HG03354 (cell line): ENCODE results near the gene VAV2.
"Not testable (repeated sequence)": the region's sequence is repeated elsewhere in the genome, so short reads cannot be mapped to it uniquely, and the experiment has no call there.

Source experiments
- ATAC-seq: cut with Tn5 transposase; IDR thresholded peaks from one replicate; pipeline ENCODE4 v1.9.1; 2021; ENCODE audit warnings: mild to moderate bottlenecking; ENCODE audit not compliant: unreplicated experiment, poor library complexity, severe bottlenecking

Gene VAV2

DNA sequence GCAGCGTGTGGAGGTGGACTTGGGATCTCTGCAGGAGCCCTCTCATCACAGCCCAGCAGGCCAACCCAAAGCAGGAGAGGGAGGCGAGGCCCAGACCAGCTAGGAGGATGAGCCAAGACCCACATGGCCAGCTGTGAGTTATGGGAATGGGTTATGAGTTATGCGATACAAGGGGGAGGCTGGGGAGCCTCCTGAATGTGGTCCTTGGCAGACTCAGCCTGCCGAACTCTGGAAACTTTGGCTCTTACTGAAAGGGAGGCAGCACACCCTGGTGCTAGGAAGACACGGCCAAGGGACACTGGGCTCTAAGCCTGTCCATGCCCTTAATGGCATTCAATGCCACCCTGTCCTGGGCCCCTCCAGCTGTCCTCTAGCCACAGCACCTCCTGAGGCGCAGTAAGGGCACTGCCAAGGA, 7.7 kb upstream of the VAV2 start:
- ATAC-seq: no peak

DNA sequence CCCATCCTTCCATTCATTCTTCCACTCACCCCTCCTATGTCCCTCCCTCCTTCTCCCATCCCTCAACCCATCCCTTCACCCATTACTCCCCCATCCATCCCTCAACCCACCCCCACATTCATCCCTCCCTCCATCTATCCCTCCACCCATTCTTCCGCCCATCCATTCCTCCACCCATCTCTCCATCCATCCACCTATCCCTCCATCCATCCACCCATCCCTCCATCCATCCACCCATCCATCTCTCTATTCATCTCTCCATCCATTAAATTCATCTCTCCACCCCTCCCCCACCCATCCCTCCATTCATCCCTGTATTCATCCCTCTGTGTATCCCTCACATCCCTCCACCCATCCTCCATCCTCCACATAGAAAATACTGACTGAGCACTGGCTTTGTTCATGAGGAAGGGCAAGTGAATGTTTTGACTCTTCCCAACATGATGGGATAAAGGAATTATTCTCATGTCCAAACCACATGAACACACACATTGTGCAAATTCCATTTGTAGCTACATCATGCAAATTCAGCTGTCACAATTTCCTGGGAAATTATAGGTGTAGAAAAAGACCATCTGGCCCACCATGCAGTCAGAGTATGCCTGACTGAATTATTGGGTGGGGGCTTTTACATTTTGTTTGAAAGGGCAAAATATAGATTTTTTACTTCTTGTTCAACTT, 6.9 kb upstream of the VAV2 start:
- ATAC-seq: no peak

DNA sequence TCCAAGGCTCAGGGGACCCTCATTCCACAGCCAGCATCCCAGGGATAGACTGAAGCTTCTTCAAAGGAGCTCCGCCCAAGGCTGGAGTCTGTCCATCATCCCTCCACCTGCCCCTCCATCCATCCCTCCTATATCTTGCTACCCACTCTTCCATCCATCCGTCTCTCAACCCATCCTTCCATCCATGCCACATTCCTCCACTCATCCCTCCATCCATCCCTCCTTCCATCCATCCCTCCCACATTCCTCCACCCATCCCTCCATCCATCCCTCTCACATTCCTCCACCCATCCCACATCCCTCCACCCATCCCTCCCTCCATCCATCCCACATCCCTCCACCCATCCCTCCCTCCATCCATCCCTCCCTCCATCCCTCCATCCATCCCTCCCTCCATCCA, 5.5 kb upstream of the VAV2 start:
- ATAC-seq: no peak

DNA sequence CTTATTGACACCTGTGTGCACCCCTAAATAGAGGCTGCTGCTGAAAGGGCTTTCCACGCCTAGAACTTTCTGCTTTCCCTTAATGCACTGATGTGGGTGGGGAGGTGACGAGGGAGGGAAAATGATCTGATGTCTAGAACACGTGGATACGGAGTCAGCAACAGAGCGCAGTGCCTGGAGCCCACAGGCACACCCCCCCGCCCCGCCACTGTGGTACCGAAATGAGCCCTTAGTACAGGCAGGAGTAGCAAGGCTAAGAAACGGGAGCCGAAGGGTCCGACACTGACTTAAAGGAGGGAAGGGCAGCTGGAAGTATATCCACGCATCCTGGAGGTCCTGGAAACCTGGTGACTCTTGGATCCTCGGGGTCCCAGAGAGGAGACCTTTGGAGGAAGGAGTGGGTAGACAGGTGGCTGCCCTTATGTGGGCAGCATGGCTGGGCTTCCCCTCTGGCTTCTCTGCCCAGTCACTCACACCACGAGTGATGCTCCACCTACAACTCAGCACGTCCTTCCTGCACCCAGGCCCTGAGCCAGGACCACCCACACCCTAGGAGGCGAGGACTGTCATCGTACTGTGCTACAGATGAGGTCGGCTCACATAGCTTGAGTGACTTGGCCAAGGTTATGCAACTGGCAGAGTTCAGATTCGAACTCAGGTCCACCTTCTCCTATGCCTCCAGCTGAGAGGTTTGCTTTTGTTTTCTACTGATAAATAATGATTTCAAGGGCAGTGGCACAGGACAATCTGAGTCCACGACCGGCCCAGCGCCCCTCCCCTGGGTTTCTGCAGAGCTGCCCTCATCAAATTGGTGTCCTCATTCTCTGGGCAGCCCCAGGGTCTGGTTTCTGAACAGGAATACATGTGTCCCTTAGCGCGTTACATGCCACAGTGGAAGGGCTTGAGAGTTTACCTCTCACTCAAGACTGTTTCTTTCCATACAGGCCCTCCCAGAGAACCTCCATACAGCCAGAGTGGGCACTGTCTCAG, 4.7 kb upstream of the VAV2 start:
- ATAC-seq: no peak

DNA sequence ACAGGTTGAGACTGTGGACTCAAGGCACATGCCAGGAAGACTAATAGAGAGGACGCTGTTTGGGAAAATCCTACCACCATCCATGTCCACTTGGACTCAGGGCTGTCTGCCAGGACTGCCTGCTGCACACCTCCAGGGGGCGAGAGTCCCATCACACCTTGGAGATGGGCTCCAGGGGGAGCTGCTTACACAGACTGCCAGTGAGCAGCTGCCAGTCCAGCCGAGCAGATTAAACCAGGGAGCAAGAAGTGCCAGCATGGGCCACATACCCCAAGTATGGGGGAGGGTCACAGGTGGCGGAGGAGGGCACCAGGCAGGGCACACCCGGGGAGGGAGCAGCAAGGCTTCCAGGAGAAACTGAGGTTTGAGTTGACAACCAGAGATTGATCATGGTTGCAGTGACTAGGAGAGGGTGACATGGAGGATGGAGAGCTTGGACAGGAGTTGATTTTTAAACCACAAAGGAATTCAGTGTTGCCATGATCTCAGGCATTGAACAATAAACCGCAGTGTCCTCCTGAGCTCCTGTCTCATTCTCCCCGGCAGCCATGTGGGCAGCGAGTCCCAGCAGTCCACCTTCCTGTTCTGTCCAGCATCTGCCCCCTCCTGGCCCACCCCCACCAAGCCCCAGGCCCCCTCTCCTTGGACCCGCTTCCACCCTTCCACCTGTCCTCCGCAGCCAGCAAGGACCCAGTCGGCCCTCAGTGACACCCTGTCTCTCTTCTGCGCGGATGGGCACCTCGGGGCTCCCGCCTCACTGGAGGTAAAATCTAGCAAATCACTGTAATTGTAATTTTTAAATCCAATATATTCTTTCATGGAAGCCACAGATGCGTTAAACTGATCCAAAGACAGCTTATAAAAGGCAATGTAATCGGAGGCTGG, 3.1 kb upstream of the VAV2 start:
- no peak for ATAC-seq

DNA sequence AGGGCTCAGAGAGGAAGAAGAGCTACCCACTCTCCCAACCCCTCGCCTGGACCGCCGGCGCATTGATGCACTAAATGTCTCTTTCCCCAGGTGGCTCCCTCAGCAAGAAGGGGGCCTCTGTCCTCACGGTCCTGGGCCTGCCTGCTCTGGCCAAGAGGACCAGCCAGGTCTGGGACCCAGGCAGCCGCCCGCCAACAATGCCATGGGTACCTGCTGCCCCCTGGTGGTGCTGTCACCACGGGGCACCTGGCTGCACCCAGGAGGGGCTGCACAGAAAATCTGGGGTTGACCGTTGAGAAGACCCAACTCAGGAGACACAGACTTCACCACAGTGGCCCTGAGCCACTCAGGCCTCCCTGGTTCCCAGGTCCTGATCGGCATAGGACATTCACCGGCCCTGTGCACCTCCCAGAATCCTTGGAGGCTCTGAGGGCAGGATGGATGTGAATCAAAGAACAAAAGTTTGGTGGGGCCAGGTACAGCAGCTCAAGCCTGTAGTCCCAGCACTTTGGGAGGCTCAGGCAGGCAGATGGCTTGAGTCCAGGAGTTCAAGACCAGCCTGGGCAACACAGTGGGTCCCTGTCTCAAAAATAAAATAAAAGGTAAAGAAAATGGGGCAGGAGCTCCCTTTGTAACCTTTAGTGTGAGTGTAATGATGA, 2.4 kb upstream of the VAV2 start:
- no peak for ATAC-seq

DNA sequence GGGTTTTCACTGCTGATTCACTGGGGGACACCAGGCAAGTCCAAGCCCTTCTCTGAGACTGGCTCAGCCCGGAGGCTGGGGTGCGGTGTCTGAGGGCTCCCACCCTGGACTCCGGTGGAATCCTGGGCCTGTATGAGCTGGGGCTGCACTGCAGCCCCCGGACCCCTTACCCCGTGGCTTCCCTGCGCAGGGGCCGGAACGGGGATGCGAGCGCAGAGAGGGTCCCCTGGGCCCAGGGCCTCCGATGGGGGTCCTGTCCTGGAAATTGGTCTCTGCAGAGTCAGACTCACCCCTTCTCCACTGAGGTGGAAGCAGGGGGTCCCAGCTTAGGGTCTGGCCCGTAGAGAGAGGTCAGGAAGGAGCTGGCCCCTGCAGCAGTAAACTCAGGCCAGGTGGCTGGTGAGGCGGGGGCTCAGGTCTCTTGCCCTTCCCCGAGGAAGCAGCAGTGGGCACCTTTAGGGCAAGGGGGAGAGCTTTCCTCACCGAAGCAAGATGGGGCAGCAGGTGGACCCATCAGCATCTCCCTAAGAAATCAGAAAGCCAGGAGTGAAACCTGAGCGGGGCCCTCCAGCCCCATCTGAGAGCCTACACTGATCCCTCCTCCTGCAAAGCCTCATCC, 1.6 kb upstream of the VAV2 start:
- no peak for ATAC-seq

DNA sequence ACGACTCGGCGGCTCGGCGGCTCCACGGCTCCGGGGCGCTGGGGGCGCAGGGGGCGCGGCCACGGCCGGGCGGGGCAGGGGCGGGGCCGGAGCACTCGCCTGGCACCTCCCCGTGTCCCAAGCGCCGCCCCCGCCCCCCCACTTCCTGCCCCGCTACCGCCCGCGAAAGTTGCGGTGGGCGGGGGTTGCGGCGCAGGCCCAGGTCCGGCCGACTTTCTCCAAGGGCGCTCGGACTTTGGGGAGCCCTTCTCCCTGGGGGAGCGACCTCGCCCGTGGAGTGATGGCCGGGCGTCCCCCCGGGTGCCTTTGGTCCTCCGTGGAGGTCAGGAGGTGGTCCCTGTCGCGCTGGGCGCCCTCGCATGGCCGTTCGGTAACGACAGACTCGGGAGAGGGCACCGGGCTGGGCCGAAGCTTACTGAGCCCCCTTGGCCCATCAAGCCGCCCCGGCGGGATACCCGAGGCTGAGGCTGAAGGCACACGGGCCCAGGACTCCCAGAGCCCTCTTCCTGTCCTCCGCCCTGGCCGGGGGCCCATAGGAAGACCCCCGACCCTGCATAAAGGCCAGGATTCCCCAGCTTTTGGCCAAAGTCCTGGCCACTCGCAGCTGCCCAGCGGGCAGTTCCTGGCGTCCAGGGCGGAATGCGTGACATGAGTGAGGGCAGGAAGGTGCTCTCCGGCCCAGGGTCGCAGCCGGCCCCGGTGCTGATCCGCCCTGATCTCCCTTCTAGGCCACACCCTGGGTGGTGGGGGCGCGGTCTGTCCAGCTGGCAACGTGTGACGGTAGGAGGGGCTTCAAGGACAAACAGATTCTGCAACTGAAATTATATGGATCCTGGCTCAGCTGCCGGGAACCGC, 883 bp upstream of the VAV2 start:
- peak; percentile 57 for ATAC-seq

DNA sequence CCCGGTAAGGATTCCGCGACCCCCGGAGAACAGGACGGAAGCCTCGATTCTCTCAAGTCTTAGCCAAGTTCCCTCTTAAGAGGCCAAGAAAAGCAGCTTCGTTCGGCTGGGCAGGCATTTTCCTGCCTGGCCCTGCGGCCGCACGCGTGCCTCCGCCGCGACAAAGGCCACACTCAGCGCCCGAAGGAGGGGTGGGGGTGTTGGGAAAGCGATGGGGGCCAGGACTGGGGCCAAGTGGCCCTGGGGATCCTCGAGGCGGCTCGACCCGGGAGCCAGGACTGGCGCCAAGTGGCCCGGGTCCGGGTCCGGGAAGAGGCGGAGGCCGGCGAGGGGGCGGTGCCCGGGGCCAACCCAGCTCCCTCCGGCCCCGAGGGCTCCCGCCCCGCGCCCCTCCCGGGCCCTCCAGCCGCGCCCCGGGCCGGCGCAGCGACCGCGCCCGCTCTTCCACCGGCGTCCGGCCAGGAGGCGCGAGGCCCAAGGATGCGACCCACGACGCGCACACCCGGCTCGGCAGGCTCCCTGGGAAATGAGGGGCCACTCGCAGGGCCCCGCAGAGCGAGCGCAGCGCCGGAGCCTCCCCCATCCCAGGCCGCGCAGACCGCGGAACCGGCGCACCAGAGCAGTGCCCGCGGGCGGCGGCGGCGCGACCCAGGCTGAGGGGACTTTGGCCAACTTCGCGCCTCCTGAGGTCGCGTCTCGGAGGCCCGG, 756 bp downstream of the VAV2 start:
- ATAC-seq: peak; percentile 19

DNA sequence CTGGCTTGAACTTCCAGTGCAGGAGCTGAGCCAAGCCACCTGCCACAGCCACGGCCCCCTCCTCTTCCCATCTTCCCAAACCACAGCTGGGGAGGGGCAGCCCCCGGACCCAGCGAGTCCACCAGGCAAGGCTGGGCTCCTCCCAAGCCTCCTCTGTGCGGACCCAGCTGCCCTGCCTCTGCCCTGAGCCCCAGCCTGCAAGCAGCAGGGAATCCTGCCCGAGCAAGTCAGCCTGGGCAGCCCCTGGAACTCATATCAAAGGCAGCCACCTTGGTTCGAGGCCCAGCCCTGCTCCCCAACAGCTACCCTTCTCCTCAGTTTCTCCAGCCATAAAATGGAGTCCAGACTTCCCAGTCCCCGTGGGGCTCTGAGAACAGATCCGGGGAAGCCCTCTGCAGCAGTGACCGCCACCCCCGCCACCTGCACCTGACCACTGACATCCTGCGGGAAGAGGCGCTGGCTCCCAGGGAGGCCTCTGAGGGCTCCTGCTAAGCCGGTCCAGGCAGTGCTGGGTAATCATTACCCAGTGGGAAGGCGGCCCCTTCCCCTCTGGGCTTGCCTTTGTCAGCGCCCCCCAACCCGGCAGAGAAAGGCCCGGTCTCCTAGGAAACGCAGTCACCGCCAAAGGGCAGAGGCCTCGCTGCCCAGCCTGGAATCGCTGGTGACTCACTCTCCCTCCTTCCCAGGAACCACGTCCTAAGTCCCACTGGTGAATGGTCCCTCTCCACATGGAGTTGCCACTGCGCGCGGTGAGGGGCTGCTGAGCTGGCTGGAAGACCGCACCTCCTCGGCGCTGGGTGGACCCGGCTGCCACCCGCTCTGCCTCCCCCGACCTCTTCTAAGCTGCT, 1.5 kb downstream of the VAV2 start:
- ATAC-seq: no peak

DNA sequence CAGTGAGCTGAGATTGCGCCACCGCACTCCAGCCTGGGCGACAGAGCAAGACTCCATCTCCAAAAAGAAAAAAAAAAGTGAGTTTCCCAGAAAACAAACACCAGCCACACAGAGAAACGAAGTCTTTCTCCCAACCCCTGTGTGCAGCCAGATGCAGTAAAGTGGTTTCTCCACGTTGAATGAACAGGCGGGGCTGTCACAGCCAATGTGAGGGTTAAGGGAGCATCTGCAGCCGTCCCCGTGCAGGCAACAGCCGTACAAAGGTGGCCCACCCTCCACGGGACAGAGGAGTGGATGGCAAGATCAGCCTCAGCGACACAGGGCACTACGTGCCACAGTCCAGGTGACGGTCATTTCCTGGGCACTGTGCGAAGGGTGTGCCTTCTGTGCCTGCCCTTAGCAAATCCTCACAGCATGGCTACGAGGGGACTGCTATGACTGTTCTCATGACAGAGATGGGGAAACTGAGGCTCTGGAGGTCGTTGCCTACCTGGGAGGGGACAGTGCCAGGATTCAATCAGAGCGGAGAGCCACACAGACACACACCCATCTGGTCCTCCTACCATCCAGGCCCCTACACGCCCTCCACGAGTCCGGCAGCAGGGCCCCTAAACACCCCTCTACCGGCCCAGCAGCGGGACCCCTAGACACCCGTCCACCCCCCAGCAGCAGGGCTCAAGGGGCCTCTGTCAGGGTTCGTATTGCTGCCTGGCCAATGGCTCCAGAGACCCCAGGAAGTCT, 2.3 kb downstream of the VAV2 start:
- no peak for ATAC-seq

DNA sequence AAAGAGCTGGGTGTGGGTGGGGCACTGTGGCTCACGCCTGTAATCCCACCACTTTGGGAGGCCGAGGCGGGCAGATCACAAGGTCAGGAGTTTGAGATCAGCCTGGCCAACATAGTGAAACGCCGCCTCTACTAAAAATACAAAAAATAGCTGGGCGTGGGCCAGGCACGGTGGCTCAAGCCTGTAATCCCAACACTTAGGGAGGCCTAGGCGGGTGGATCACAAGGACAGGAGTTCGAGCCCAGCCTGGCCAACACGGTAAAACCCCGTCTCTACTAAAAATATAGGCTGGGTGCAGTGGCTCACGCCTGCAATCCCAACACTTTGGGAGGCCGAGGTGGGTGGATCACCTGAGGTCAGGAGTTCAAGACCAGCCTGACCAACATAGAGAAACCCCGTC, 3.4 kb downstream of the VAV2 start:
- not testable (repeated sequence) for ATAC-seq

DNA sequence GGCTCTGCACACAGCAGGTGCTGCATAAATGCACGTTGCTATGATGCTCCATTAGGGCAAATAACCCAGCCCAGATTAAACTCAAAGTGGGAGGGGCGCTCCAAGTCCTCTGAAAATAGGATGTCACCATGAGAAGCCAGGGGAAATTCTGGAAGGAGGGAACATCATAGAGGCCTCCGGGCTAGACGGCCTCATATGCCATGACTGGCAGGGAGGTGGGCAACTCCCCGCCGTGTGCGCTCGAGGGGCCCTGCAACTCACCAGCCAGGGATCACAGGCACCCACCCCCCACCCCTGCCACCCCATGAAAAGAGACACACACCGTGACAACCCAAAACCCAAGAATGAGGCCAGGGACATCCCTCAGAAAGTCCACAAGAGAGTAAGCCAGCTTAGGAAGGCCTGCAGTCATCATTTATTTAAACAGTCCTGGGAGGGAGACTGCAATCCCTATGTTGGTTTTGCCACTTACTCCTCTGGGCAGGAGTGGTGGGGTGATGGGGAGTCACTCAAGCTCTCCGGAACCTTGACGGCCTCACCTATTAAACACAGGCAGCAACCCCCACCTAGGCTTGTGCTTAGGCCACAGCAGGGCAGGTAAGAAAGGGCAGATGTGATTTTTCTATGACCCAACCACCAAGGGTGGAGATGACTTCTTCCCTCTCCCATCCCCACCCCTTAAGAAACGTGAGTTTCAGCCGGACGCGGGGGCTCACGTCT, 4.0 kb downstream of the VAV2 start:
- ATAC-seq: no peak

DNA sequence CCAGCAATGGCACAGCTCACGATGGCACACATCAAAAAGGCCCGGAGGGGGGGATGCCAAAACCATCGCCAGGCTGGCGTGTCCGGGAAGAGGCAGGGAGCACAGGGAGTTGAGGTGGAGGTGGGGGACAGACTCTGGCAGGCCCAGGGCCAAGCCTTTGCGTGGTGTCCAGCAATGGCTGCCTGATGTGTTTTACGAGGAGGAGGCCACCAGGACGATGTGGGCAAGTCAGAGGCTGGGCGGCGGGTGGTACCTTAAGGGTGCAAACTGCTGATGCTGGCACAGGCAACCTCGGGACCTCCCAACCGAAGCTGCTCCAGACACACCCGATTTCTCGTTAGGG, 4.7 kb downstream of the VAV2 start:
- ATAC-seq: no peak

DNA sequence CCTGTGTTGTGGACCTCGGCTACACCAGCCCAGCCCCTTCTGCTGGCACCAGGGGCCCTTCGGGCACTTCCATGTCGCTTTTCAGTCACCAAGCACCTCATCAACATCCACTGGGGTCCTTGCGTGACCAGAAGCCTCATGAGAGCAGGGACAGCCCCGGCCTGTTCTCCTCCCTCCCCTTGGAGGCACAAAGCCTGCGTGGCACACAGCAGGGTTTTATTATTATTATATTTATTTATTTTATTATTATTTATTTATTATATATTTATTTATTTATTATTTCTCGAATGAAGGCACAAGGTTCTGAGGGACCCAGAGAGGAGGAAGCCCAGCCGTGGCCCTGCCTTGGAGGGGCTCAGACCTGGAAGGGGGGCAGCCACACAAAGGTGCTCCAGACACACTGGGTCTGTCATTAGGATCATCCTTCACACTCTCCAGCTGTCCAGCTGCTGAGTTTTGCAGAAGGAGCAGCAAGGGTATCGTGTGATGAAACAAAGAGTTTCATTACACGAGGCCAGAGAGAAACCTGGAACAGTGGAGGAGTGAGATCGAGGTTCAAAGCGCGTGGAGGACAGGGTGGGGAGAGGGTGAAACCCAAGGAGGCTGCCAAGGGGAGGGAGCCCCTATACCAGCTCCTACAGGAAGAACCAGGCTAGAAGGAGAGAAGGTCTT, 5.2 kb downstream of the VAV2 start:
- no peak for ATAC-seq
